ENCODE measurements around the gene ABTB1. TPM values are rescaled to one million over a fixed set of nuclear protein-coding genes. Genes with fewer than 3 reads are reported as not detected.
A peak's percentile ranks its signal among the peaks of the same experiment; 100 is the strongest.

The ABTB1 gene
- polyA plus RNA-seq, 3 donors: 17.8 to 18.1 (median 17.8) TPM

DNA sequence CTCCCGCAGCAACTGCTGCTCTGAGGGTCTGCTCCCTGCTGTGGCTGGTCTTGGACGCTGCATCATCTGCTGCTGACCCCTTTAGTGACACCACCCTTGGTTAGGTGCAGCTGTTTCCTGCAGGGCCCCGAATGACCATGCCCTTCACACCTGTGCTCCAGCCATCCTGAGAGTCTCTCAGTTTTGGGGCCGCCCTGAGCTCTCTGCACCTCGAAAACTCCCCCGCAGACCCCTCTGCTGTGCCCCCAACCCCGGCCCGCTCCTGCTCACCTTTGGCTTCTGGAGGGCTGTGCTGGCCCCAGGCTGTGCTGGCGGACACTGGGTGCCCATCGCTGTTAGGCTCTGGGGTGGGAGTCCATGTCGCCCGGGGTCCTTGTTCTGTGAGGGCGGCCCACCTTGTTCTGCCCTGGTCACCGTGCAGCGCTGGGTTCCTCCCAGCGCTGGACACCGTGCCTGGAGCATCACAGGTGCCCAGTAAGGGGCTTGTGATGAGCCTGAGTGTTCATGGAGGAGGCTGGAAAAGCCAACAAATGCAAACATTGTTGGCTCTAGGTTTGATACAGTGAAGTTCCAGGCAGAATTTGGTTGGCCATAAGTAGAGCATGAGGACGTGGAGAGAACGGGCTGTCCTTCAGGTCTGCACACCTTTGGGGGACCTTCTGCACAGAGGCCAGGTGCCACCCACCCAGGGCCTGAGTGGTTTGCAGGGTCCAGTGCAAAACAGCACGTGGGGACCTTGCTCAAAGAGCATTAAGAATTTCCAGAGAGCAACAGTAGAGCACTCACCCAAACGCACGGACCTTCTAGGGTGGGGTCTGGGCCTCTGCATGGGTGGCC is 12.3 kb downstream of the ABTB1 start:
- DNase-seq (ENCODE audit: low read depth in 3 of 3, low spot score in 2 of 3): no peak

DNA sequence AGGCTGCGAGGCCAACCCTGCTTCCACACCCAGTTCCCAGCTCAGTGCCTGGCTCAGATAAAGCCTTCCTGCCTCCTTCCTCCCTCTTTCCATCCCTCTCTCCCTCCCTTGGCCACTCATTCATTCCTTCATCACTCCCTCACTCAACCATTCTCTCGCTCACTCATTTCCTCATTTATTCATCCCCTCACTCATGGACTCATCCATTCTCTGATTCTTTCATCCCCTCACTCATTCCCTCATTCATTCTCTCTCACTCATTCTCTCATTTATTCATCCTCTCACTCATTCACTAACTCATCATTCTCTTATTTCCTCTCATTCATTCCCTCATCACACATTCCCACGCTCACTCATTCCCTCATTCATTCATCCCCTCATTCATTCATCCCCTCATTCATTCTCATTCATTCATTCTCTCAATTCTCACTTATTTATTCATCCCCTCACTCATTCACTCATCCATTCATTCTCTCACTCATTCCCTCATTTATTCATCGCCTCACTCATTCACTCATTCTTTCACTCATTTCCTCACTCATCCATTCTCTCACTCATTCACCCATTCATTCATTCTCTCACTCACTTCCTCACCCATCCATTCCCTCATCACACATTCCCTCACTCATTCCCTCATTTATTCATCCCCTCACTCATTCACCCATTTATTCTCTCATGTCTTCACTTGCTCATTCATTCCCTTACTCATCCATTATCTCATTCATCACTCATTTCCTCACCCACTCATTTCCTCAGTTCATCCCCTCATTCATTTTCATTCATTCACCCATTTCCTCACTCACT is 13.2 kb downstream of the ABTB1 start:
- DNase-seq (ENCODE audit: low read depth in 3 of 3, low spot score in 2 of 3): no peak

DNA sequence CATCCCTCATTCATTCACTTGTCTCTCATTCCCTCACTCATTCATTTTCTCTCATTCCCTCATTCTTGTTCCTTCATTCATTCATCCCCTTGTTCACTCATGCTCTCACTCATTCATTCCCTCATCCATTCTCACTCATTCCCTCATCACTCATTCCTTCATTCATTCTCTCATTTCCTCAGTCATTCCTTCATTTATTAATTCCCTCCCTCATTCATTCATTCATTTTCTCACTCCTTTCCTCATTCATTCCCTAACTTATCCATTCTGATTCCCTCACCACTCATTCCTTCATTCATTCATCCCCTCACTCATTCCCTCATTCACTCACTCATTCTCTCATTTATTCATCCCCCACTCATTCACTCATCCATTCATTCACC is 13.8 kb downstream of the ABTB1 start:
- DNase-seq (ENCODE audit: low read depth in 3 of 3, low spot score in 2 of 3): no peak

DNA sequence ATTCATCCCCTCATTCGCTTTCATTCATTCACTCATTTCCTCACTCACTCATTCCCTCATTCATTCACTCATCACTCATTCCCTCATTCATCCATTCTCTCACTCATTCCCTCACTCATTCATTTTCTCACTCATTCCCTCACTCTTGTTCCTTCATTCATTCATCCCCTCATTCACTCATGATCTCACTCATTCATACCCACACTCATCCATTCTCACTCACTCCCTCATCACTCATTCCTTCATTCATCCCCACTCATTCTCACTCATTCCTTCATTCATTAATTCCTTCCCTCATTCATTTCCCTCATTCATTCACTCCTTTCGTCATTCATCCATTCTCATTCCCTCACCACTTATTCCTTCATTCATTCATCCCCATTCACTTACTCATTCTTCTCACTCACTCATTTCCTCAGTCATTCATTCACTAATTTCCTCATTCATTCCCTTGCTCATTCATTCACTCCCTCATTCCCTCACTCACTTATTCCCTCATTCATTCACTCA is 14.5 kb downstream of the ABTB1 start:
- no peak for DNase-seq (ENCODE audit: low read depth in 3 of 3, low spot score in 2 of 3)

DNA sequence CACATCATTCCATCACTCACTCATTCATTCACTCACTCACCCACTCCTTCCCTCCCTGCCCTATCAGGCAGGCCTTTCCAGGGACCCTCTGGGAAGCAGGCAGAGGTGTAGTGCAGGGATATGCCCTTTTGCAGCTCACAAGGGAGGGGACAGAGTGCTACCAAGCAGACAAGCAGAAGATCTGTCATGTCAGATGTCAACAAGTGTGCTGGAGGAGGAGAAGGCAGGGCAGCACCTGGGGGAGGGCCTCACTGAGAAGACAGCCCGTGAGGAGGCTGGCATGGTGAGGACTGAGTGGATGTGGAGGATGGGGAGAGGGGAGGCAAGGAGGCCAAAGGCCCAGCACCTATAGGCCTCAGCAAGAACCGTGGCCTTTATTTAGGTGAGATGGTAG is 15.3 kb downstream of the ABTB1 start:
- no peak for DNase-seq (ENCODE audit: low read depth in 3 of 3, low spot score in 2 of 3)

GRCh38 chr3:127688416-127689265 is 15.9 kb downstream of the ABTB1 start:
- no peak for DNase-seq (ENCODE audit: low read depth in 3 of 3, low spot score in 2 of 3)

GRCh38 chr3:127689266-127689860 is 16.6 kb downstream of the ABTB1 start:
- no peak for DNase-seq (ENCODE audit: low read depth in 3 of 3, low spot score in 2 of 3)

DNA sequence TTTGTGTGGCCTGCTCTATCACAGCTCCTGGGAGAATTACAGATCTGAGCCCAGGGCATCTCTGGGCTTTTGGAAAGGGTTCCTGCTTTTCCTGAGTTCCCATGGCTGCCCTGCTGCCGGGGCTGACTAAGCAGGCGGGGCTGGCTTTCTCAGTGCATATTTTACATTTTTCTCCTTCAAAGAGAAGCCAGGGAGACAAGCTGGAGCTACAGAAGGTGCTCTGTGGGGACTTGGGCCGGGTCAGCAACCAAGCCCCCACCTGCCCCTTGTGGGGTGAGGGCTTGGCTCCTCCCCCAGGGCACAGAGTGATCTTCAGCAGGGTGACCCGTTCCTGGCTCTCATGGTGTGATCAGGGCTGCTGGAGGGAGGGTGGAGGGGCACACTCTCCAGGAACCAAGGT is 17.4 kb downstream of the ABTB1 start:
- no peak for DNase-seq (ENCODE audit: low read depth in 3 of 3, low spot score in 2 of 3)

GRCh38 chr3:127690823-127691452 is 18.2 kb downstream of the ABTB1 start:
- no peak for DNase-seq (ENCODE audit: low read depth in 3 of 3, low spot score in 2 of 3)

- no peak for DNase-seq (ENCODE audit: low read depth in 3 of 3, low spot score in 2 of 3)
Observed at GRCh38 chr3:127691489-127691888, 18.7 kb downstream of the ABTB1 start.

DNA sequence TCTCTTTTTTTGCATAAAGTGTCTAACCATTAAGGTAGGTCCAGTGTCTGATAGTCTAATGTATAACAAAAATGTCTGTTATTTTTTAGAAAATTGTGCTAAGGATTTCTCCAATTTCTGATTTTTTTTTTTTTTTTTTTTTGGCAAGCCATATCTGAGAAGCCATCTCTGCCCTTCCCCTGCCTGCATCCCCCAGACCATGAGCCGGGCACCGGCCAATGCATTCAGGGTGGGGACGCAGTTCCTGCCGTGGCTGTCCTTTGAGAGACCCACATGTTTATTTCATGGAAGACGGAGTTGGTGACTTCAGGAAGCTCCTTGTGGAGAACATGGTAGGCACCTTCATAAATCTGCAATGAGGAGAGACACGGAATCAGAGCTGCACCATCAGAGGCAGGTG is 19.2 kb downstream of the ABTB1 start:
- DNase-seq (ENCODE audit: low read depth in 3 of 3, low spot score in 2 of 3): no peak

DNA sequence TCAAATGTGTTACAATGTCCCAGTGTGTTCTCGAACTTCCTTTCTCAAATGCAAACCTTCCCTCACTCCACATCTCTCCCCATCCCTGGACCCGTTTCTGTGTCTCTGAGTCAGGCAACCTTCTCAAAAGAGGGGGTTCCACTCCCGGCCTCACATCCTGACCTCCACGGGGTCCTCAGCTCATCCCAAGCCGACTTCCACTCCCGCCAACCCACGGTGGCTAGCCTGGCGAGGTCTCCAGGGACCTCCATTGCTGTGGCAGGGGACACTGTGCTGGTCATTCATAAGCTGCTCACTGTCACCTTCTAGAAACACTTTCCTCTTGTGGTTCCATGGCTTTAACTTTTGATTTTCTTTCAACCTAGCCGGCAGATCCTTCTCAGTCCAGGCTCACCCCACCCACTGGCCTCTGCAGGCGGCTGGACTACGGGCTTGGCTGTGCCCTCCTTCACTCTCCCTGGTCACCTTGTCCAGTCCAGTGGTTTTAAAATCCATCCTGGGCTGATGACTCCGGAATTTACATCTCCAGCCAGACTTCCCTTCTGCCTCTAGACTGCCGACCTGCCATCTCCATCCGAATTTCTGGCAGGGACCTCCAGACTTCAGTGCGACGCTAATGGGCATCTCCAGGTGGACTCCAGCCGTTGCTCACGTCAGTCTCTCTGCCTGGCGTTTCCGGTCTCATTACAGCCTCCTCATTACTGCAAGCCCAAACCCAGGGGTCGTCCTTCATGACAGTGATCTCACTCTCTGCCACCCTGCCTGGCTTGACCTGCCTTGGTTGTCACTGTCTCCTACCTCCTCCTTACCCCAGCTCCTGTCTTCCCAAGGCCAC is 20.0 kb downstream of the ABTB1 start:
- no peak for DNase-seq (ENCODE audit: low read depth in 3 of 3, low spot score in 2 of 3)

GRCh38 chr3:127693336-127693843 is 20.6 kb downstream of the ABTB1 start:
- no peak for DNase-seq (ENCODE audit: low read depth in 3 of 3, low spot score in 2 of 3)

- DNase-seq (ENCODE audit: low read depth in 3 of 3, low spot score in 2 of 3): no peak
Observed at GRCh38 chr3:127694467-127695215, 21.9 kb downstream of the ABTB1 start.

DNA sequence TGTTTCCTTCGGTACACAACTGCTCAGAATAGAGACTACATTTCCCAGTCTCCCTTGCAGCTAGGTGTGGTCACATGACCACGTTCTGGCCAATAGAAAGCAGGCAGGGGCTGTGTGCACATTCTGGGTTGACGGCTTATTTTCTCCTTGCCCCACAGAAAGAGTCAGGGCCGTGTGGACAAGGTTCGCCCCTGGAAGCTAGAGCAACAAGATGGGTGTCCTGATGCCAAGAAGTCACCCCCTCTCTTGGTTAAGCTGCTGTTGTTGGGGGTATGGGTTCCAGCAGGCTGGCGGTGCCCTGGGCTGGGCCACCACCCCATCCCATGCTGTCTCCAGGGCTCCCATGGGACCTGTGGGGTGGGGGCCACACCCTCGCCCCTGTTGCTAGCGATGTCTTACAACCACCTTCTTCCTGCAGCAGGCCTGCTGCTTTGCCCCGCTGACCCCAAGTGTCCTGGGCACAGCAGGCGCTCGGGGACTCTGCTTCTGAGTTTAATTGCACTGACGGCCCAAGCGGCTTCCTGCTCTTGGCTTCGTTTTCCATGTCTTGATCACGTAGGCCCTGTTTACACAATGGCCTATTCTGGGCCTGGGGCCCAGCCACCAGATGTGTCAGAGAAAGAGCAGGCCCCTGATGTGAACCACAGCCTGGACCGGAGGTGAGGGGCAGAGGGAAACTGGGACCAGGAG is 24.9 kb downstream of the ABTB1 start:
- peak in 1 of 3 donors; percentile 63 for DNase-seq (ENCODE audit: low read depth in 3 of 3, low spot score in 2 of 3)

DNA sequence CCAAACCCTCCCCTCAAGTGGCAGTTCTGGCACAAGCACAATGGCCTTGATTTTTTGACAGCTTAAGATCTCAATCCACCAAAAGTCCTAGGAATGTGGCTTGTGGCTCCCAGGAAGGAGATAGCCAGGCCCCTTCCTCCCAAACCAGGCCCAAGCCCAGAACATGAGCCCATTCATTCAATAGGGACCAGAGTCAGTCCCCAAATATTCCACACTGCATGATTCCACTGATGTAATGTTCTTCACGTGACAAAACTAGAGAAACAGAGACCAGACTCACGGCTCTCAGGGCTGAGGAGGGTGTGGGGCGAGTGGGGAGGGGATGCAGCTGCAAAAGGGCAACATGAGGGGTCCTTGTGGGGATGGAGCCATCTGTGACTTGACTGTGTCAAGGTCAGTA is 25.5 kb downstream of the ABTB1 start:
- DNase-seq (ENCODE audit: low read depth in 3 of 3, low spot score in 2 of 3): no peak

- no peak for DNase-seq (ENCODE audit: low read depth in 3 of 3, low spot score in 2 of 3)
Observed at GRCh38 chr3:127698691-127699415, 26.1 kb downstream of the ABTB1 start.
